Right lobe of liver (tissue), 6 donors: ENCODE data around the gene HBQ1. TPM values are rescaled to one million over a fixed set of nuclear protein-coding genes. Genes with fewer than 3 reads are reported as not detected.

Experiments
- ATAC-seq, 4 donors: fragments of 200-7000 bp; cut with Tn5 transposase; one replicate each; pipeline ENCODE4 v1.9.1; 2020; ENCODE audit warnings: mild to moderate bottlenecking in 4 of 4, moderate library complexity in 4 of 4
- DNase-seq, 3 donors: peaks; one replicate each; pipeline ENCODE4 v3.0.0-alpha.2; 2020
- H3K27ac ChIP-seq, 3 donors: fragments of 200-600 bp; one replicate each; pipeline ENCODE4 v1.8.0; 2022
- H3K27me3 ChIP-seq, 2 donors: fragments of 200-600 bp; one replicate each; pipeline ENCODE4 v1.8.0; 2022
- H3K36me3 ChIP-seq, 4 donors: fragments of 200-600 bp; sonication (generic) in 1 of 4; one replicate each; pipeline versions ENCODE4 v1.5.1 to v1.8.0; 2017 to 2022; ENCODE audit warnings: control low read depth in 1 of 4
- H3K4me1 ChIP-seq, 4 donors: fragments of 200-600 bp; sonication (generic) in 1 of 4; one replicate each; pipeline versions ENCODE4 v1.5.1 to v1.8.0; 2017 to 2022; ENCODE audit warnings: control low read depth in 1 of 4
- H3K4me3 ChIP-seq, 3 donors: fragments of 200-600 bp; one replicate each; pipeline ENCODE4 v1.8.0; 2022
- H3K9me3 ChIP-seq, 4 donors: fragments of 200-600 bp; sonication (generic) in 1 of 4; one replicate each; pipeline versions ENCODE4 v1.5.1 to v1.8.0; 2017 to 2022; ENCODE audit warnings: control low read depth in 1 of 4
- CTCF ChIP-seq, 4 donors: fragments of 200-600 bp in 3 of 4; fragments of 450-650 bp in 1 of 4; IDR thresholded peaks; one replicate each; pipeline versions ENCODE4 v1.5.1 to v1.8.0; 2016 to 2022; ENCODE audit warnings: antibody characterized with exemption in 4 of 4, mild to moderate bottlenecking in 2 of 4
- POLR2A ChIP-seq: fragments of 450-650 bp; IDR thresholded peaks from one replicate; pipeline ENCODE4 v1.6.1; 2017; ENCODE audit warnings: antibody characterized with exemption, mild to moderate bottlenecking
- WGBS: methylation state at CpG from one replicate; pipeline ENCODE4 v1.1.6; 2018; ENCODE audit warnings: low coverage, low lambda C conversion rate; ENCODE audit not compliant: insufficient coverage; ENCODE audit errors: missing lambda C conversion rate; 5-methylcytosine and 5-hydroxymethylcytosine counted together
- intact Hi-C, 2 donors: fragments of 100-400 bp; cut with DNase I; formaldehyde crosslinking; loops; one replicate each; pipeline versions ENCODE4 v1.11.2 to v1.14.1; 2022
- long read RNA-seq: library from polyadenylated mRNA; unstranded; transcript quantifications from one replicate; pipeline ENCODE4 v2.0.0, GENCODE V29; 2019
- total RNA-seq, 6 experiments: library from RNA; depleted of rRNA in 2 of 6; stranded (reverse); fragments of >200 nt in 2 of 6; fragmentation: NEBNext Ultra II Directional in 3 of 6; extraction: Animal tissue kit (Norgen Biotek cat#: 25700) in 3 of 6; gene quantifications; one replicate each; pipeline versions ENCODE4 v1.1.0 to v1.2.4, GENCODE V29; 2016 to 2023
- donor health status: DM: no; HTN: yes; CAD: no.
- donor health status: DM: no; HTN: no; CAD: no.
- donor health status: DM: no; HTN: no; CAD: no.
- donor health status: DM: no; HTN: yes; CAD: no.
- donor health status: DM: no; HTN: yes; CAD: no.

HBQ1 gene
- total RNA-seq: under 1 TPM in 1 of 6 experiments, not detected in 5; 0.47 TPM
- long read RNA-seq: 0 reads

- 20% methylated on average over 12 of the region's 59 CpGs for WGBS
- ATAC-seq (peak in 1 of 4 donors; percentile 4), DNase-seq (no peak)
- Histone ChIP-seq H3K4me3 (peak within 1 kb of the TSS in 1 of 3 donors; percentile 19), H3K4me1 (peaks cover 0 to 16% (median 4%) of the 10 kb centered on the region in 4 donors), H3K9me3 (no peaks in the 10 kb centered on the region), H3K27me3 (peaks cover 0 to 16% of the 10 kb centered on the region in 2 donors), H3K36me3 (no peaks in the 10 kb centered on the region), H3K27ac (no peak within 1 kb of the TSS)
- TF ChIP-seq CTCF (IDR thresholded peaks at IDR 0.05) (peak in 2 of 4 donors; percentile 20 to 28), POLR2A (no peak)
- intact Hi-C loops: no loop called here
These were observed at the start of gene HBQ1 for GRCh38 chr16:180101-180675. HBQ1 (plus strand) TSS chr16:180459; CDS start chr16:180487, 28 bp downstream.

- intact Hi-C loops: no loop called here
- TF ChIP-seq POLR2A: no peak
- TF ChIP-seq CTCF (IDR thresholded peaks at IDR 0.05): no peak
These were observed 49.6 kb upstream of the HBQ1 start for GRCh38 chr16:130533-131173.

GRCh38 chr16:132120-132519, 48.1 kb upstream of the HBQ1 start:
- intact Hi-C loops: no loop called here
- DNase-seq: no peak
- no peak for TF ChIP-seq CTCF (IDR thresholded peaks at IDR 0.05)
- no peak for TF ChIP-seq POLR2A

More at GRCh38 chr16:130533-131173, 49.6 kb upstream of the HBQ1 start:
- Histone ChIP-seq H3K9me3 (no peaks in the 10 kb centered on the region), H3K36me3 (no peaks in the 10 kb centered on the region), H3K27me3 (no peaks in the 10 kb centered on the region), H3K4me3 (no peak overlapping the region), H3K27ac (no peak overlapping the region), H3K4me1 (no peaks in the 10 kb centered on the region)
- DNase-seq (no peak), ATAC-seq (no peak)
- WGBS: 92% methylated on average over 13 of the region's 15 CpGs

DNA sequence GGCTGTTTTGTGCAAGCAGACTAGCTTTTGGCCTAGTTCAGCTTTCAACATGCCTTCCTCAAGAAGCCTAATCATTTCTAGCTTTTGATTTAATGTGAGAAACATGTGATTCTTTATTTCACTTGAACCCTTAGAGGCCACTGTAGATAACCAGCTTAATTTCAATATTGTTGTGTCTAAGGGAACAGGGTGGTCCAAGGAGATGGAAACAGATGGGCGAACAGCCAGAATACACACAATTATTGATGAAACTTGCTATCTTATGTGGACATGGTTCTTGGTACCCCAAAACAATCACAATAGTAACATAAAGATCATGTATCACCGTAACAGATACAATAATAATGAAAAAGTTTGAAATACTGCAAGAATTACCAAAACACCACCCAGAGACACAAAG, 46.5 kb upstream of the HBQ1 start:
- no peaks in the 10 kb centered on the region for H3K9me3 ChIP-seq
- 94% methylated on average over 2 of the region's 2 CpGs for WGBS
- TF ChIP-seq POLR2A (no peak), CTCF (IDR thresholded peaks at IDR 0.05) (no peak)
- no peaks in the 10 kb centered on the region for H3K36me3 ChIP-seq
- H3K27ac ChIP-seq: no peak overlapping the region
- DNase-seq (no peak), ATAC-seq (no peak)
- no peak overlapping the region for H3K4me3 ChIP-seq
- intact Hi-C loops: no loop called here
- no peaks in the 10 kb centered on the region for H3K27me3 ChIP-seq
- no peaks in the 10 kb centered on the region for H3K4me1 ChIP-seq

More at GRCh38 chr16:132120-132519, 48.1 kb upstream of the HBQ1 start:
- H3K36me3 ChIP-seq: no peaks in the 10 kb centered on the region
- no peak for ATAC-seq
- no peaks in the 10 kb centered on the region for H3K9me3 ChIP-seq
- 86% methylated on average over 7 of the region's 7 CpGs for WGBS
- no peaks in the 10 kb centered on the region for H3K27me3 ChIP-seq
- no peaks in the 10 kb centered on the region for H3K4me1 ChIP-seq
- H3K4me3 ChIP-seq: no peak overlapping the region
- no peak overlapping the region for H3K27ac ChIP-seq
